Breast epithelium (tissue), 4 donors: Measurements from ENCODE around the gene C1orf232. TPM values are rescaled to one million over a fixed set of nuclear protein-coding genes. Genes with fewer than 3 reads are reported as not detected.

Experiments
- DNase-seq, 2 donors: peaks; one replicate each; pipeline ENCODE4 v3.0.0-alpha.2; 2019; ENCODE audit warnings: low spot score in 2 of 2
- H3K27ac ChIP-seq, 2 donors: fragments of 200-600 bp; sonication (generic) in 1 of 2; one replicate each; pipeline ENCODE4 v1.5.1; 2016 to 2019; ENCODE audit warnings: mild to moderate bottlenecking in 1 of 2
- H3K27me3 ChIP-seq, 2 donors: fragments of 200-600 bp; sonication (generic) in 1 of 2; one replicate each; pipeline versions ENCODE4 v1.5.1 to v1.6.0; 2017 to 2019; ENCODE audit warnings: control low read depth in 1 of 2, mild to moderate bottlenecking in 1 of 2
- H3K36me3 ChIP-seq: fragments of 200-600 bp; one replicate; pipeline ENCODE4 v1.5.1; 2019
- H3K4me1 ChIP-seq, 2 donors: fragments of 200-600 bp; sonication (generic); one replicate each; pipeline ENCODE4 v1.5.1; 2016 to 2019; ENCODE audit warnings: control low read depth in 1 of 2
- H3K4me3 ChIP-seq, 3 donors: fragments of 200-600 bp; sonication (generic); 1 replicate in 2 of 3; 2 replicates in 1 of 3; pipeline ENCODE4 v1.5.1; 2016 to 2019; ENCODE audit warnings: mild to moderate bottlenecking in 3 of 3, moderate library complexity in 2 of 3
- H3K9me3 ChIP-seq, 2 donors: fragments of 200-600 bp; sonication (generic) in 1 of 2; one replicate each; pipeline ENCODE4 v1.5.1; 2016 to 2019; ENCODE audit warnings: control low read depth in 1 of 2
- CTCF ChIP-seq, 3 donors: fragments of 450-650 bp; IDR thresholded peaks; one replicate each; pipeline ENCODE4 v1.5.1; 2016 to 2017; ENCODE audit warnings: antibody characterized with exemption in 3 of 3, mild to moderate bottlenecking in 3 of 3, moderate library complexity in 3 of 3
- POLR2A ChIP-seq: fragments of 450-650 bp; IDR thresholded peaks from one replicate; pipeline ENCODE4 v1.6.1; 2016; ENCODE audit warnings: antibody characterized with exemption, mild to moderate bottlenecking, moderate library complexity
- POLR2AphosphoS5 ChIP-seq, 3 donors: sonication (generic); formaldehyde crosslinking; IDR thresholded peaks; one replicate each; pipeline ENCODE4 v1.6.1; 2017; ENCODE audit warnings: antibody characterized with exemption in 3 of 3
- intact Hi-C: fragments of 100-400 bp; cut with DNase I; formaldehyde crosslinking; loops from one replicate; pipeline ENCODE4 v1.15.1; 2023; ENCODE audit warnings: low total_unique reads
- total RNA-seq, 3 donors: library from RNA; depleted of rRNA; stranded (reverse); fragments of >200 nt; gene quantifications; one replicate each; pipeline ENCODE4 v1.1.0, GENCODE V29; 2016

C1orf232 gene
- total RNA-seq, 3 donors from 2014 or later = not detected

DNA sequence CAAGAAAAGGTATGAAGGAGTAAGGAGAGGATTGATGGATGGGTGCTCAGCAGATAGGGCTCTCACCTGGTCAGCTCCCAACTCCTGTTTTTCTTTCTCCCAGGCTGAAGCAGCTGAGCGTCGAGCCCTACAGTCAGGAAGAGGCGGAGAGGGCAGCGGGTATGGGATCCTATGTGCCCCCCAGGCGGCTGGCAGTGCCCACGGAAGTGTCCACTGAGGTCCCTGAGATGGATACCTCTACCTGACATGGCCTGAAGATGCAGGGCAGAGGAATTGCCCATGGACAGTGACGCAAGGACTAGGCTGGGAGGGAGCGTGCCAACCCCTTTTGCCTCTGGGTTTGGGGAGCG, 1.7 kb upstream of the C1orf232 start:
- TF ChIP-seq CTCF (IDR thresholded peaks at IDR 0.05) (no peak), POLR2AphosphoS5 (IDR thresholded peaks at IDR 0.05) (no peak), POLR2A (no peak)
- DNase-seq = no peak
- Histone ChIP-seq H3K27me3 (no peaks in the 10 kb centered on the region), H3K4me3 (peak overlapping the region; percentile 76 to 89 (median 80)), H3K36me3 (no peaks in the 10 kb centered on the region), H3K27ac (peak overlapping the region; percentile 87 to 89), H3K9me3 (no peaks in the 10 kb centered on the region), H3K4me1 (no peaks in the 10 kb centered on the region)
- intact Hi-C loops = no loop called here

- H3K4me1 ChIP-seq = no peaks in the 10 kb centered on the region
- DNase-seq = peak; percentile 88 to 93
- peak within 1 kb of the TSS; percentile 87 to 89 for H3K27ac ChIP-seq
- H3K27me3 ChIP-seq = no peaks in the 10 kb centered on the region
- no peaks in the 10 kb centered on the region for H3K36me3 ChIP-seq
- TF ChIP-seq POLR2AphosphoS5 (IDR thresholded peaks at IDR 0.05) (peak; percentile 78 to 88 (median 87)), POLR2A (peak; percentile 52), CTCF (IDR thresholded peaks at IDR 0.05) (peak; percentile 93 to 94 (median 94))
- no peaks in the 10 kb centered on the region for H3K9me3 ChIP-seq
- H3K4me3 ChIP-seq = peak within 1 kb of the TSS; percentile 76 to 89 (median 80)
- intact Hi-C loops = loop anchor here (10.0 kb wide), 1 partner anchor 65 kb away; the partner anchor contains the start of gene CEP85
Observed at GRCh38 chr1:26169669-26170471, 1.1 kb upstream of the C1orf232 start, which contains the start of gene ZNF593. Gene ZNF593 (plus strand): TSS chr1:26169908. CDS start chr1:26169984, 76 bp downstream.

DNA sequence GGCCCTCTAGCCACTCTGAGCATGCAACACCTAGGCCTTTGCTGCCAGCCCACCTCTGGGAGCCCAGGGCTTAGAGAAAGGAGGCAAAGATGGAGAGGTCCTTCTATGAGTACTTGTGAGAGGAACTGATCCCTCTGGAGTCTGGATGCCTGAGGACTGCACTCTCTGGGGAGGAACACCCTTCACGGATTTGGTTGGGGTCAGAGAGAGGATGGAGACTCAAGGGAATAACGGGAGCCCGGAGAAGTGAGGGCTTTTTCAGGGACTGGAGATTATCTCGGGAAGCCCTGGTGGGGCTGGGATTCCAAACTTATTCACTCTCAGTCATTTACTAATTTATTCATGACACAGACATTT, 413 bp upstream of the C1orf232 start:
- TF ChIP-seq CTCF (IDR thresholded peaks at IDR 0.05) = no peak
- DNase-seq = no peak
- Histone ChIP-seq H3K36me3 (no peaks in the 10 kb centered on the region), H3K4me3 (peak overlapping the region; percentile 76 to 89 (median 80)), H3K27me3 (no peaks in the 10 kb centered on the region), H3K4me1 (no peaks in the 10 kb centered on the region), H3K9me3 (no peaks in the 10 kb centered on the region), H3K27ac (peak overlapping the region; percentile 87 to 89)
- intact Hi-C loops = loop anchor here (10.0 kb wide), 1 partner anchor 66 kb away; the partner anchor contains the start of gene CEP85

- no peak for TF ChIP-seq POLR2AphosphoS5 (IDR thresholded peaks at IDR 0.05)
- no peak for TF ChIP-seq CTCF (IDR thresholded peaks at IDR 0.05)
- TF ChIP-seq POLR2A = no peak
- Histone ChIP-seq H3K36me3 (no peaks in the 10 kb centered on the region), H3K27me3 (peaks cover 0 to 4% of the 10 kb centered on the region in 2 donors), H3K27ac (no peak overlapping the region), H3K4me1 (no peaks in the 10 kb centered on the region), H3K4me3 (no peak overlapping the region), H3K9me3 (no peaks in the 10 kb centered on the region)
- no peak for DNase-seq
- intact Hi-C loops = loop anchor here (10.0 kb wide), 1 partner anchor 68 kb away; the partner anchor contains the start of gene CEP85
Observed at GRCh38 chr1:26166719-26167281, 2.0 kb downstream of the C1orf232 start.
